ACC112 (cell line): ENCODE data around the gene LIAS.
A peak's percentile ranks its signal among the peaks of the same experiment; 100 is the strongest.

ENCODE experiments used
- H2AFZ ChIP-seq: fragments of 200-600 bp; sonication (generic); one replicate; pipeline ENCODE4 v1.6.0; 2017; ENCODE audit warnings: antibody characterized with exemption, low read length; ENCODE audit not compliant: unreplicated experiment
- H3K27ac ChIP-seq: fragments of 200-600 bp; sonication (generic); 2 replicates; pipeline ENCODE4 v1.5.1; 2014; ENCODE audit warnings: low read depth, mild to moderate bottlenecking, antibody characterized with exemption, low read length, moderate library complexity
- H3K27me3 ChIP-seq: fragments of 200-600 bp; sonication (generic); 2 replicates; pipeline ENCODE4 v1.6.1; 2014; ENCODE audit warnings: mild to moderate bottlenecking, antibody characterized with exemption, low read length, moderate library complexity, mixed read lengths; ENCODE audit not compliant: insufficient read depth
- H3K36me3 ChIP-seq: fragments of 200-600 bp; sonication (generic); 2 replicates; pipeline ENCODE4 v1.6.1; 2016; ENCODE audit warnings: mild to moderate bottlenecking, antibody characterized with exemption, low read length, moderate library complexity, mixed read lengths; ENCODE audit not compliant: insufficient read depth
- H3K4me1 ChIP-seq: fragments of 200-600 bp; sonication (generic); one replicate; pipeline ENCODE4 v1.6.1; 2016; ENCODE audit warnings: low read length, mixed read lengths; ENCODE audit not compliant: insufficient read depth, unreplicated experiment, control insufficient read depth
- H3K4me3 ChIP-seq: fragments of 200-600 bp; sonication (generic); 2 replicates; pipeline ENCODE4 v1.5.1; 2014; ENCODE audit warnings: mild to moderate bottlenecking, low read depth, low read length
- H3K79me2 ChIP-seq: fragments of 200-600 bp; sonication (generic); one replicate; pipeline ENCODE4 v1.6.0; 2016; ENCODE audit warnings: low read length; ENCODE audit not compliant: control insufficient read depth, unreplicated experiment, insufficient read depth

The LIAS gene

DNA sequence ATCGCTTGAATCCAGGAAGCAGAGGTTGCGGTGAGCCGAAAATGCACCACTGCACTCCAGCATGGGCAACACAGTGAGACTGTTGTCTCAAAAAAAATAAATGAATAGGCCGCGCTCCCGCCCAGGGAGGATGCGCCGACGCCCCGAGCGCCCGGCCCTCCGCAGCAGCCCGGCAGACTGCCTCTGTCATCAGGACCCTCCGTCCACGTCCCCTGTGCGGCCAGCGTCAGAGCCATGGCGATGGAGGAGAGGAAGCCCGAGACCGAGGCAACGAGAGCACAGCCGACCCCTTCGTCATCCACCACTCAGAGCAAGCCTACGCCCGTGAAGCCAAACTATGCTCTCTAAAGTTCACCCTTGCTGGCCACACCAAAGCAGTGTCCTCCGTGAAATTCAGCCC, 21.4 kb downstream of the LIAS start:
- no peaks in the 10 kb centered on the region for H3K36me3 ChIP-seq
- H3K4me3 ChIP-seq = no peak overlapping the region
- H2AFZ ChIP-seq = no peak overlapping the region
- H3K27me3 ChIP-seq = no peaks in the 10 kb centered on the region
- no peak overlapping the region for H3K27ac ChIP-seq
- H3K79me2 ChIP-seq = no peaks in the 10 kb centered on the region
- no peaks in the 10 kb centered on the region for H3K4me1 ChIP-seq

DNA sequence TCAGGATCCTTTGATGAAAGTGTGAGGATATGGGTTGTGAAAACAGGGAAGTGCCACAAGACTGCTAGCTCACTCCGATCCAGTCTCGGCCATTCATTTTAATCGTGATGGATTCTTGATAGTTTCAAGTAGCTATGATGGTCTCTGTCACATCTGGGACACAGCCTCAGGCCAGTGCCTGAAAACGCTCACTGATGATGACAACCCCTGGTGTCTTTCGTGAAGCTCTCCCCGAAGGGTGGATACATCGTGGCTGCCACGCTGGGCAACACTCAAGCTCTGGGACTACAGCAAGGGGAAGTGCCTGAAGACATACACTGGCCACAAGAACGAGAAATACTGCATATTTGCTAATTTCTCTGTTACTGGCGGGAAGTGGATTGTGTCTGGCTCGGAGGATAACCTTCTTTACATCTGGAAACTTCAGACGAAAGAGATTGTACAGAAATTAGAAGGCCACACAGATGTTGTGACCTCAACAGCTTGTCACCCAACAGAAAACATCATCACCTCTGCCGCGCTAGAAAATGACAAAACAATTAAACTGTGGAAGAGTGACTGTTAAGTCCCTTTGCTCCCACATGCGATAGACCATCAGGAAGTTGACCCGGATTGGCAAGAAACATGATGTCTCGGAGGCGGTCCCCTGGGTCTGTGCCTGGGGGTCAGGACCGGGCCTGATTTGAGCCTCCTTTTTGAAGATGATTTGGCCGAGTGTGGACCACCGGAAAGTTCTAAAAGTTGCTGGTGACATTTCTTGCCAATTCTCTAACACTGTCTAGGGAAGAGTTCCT, 22.2 kb downstream of the LIAS start:
- Histone ChIP-seq H3K79me2 (no peaks in the 10 kb centered on the region), H3K27ac (no peak overlapping the region), H3K27me3 (no peaks in the 10 kb centered on the region), H3K36me3 (no peaks in the 10 kb centered on the region), H2AFZ (no peak overlapping the region), H3K4me3 (no peak overlapping the region), H3K4me1 (no peaks in the 10 kb centered on the region)

DNA sequence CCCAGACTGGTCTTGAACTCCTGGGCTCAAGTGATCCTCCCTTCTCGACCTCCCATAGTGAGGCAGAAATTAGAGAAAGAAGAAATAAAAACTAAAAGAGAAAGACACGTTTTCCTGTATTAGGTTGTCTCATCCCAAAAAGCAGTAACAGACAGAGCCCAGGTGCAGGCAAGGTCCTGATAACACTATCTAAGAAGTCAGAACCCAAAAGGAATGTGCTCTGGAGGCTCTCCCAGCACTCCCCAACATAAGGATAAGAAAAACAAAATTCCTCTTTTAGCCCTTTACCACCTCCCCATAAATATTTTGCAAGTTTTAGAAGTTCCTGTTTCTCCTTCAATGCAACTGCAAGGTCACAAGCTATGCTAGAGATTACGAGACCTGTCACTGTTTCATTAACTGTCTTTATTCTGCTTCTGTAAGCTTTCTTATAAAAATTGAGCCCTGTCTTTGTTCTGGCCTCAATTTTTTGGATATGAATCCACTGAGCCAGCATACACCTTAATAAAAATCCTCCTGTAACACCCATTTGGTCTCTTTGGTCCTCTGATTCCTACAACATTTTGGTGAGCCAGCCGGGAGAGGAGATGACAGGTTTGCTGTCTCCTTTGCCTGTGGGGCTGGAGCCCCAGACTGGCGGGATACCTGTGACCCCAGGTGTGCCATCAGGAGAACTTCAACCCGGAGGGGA, 25.9 kb downstream of the LIAS start:
- no peaks in the 10 kb centered on the region for H3K79me2 ChIP-seq

DNA sequence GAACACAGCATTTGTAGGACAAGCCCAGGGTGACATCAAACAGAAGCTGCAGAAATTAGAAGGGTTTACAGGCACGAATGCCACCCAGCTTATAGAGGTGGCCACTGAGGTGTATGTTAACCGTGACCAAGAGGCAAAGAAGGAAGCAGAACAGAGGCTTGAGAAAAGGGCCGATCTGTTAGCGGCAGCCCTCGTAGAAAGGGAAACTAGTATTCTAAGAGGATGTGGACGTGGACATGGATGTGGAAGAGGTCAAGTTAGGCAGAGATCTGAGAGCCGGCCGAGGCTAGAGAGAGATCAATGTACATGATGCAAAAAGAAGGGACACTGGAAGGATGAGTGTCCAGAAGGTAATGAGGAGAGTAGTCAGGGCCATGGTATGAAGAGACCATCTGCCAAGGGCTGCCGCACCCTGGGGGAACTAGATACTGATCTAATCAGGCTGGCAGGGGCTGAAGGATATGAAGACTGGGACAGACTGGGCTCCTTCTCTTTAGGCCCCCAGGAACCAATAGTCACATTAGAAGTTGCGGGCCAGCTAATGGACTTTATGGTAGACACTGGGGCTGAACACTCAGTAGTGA, 27.5 kb downstream of the LIAS start:
- no peaks in the 10 kb centered on the region for H3K27me3 ChIP-seq
- no peak overlapping the region for H2AFZ ChIP-seq
- no peaks in the 10 kb centered on the region for H3K4me1 ChIP-seq
- no peaks in the 10 kb centered on the region for H3K79me2 ChIP-seq
- H3K4me3 ChIP-seq = no peak overlapping the region
- H3K36me3 ChIP-seq = no peaks in the 10 kb centered on the region
- H3K27ac ChIP-seq = no peak overlapping the region

More for the DNA sequence above, 25.9 kb downstream of the LIAS start:
- H2AFZ ChIP-seq = no peak overlapping the region
- H3K36me3 ChIP-seq = no peaks in the 10 kb centered on the region
- no peaks in the 10 kb centered on the region for H3K4me1 ChIP-seq
- H3K27ac ChIP-seq = no peak overlapping the region
- H3K27me3 ChIP-seq = no peaks in the 10 kb centered on the region
- H3K4me3 ChIP-seq = no peak overlapping the region

DNA sequence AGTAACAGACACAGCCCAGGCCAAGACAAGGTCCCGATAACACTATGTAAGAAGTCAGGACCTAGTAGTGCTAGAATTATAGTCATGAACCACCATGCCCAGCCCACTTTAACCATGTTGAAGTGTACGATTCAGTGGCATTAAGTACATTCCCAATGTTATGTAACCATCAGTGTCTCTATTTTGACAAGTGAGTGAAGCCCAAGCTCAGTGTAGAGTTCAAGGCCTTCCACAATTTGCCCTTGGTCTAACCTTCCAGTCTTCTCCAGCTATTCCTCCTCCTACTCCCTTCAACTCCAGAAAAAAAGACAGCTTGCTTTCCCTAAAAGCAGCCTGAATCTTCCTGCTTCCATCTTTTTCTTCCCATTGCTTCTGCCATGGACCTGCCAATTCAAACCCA, 31.5 kb downstream of the LIAS start:
- no peak overlapping the region for H3K27ac ChIP-seq
- no peak overlapping the region for H2AFZ ChIP-seq
- no peaks in the 10 kb centered on the region for H3K79me2 ChIP-seq
- peaks cover under 1% of the 10 kb centered on the region for H3K4me1 ChIP-seq
- no peak overlapping the region for H3K4me3 ChIP-seq
- H3K36me3 ChIP-seq = no peaks in the 10 kb centered on the region
- no peaks in the 10 kb centered on the region for H3K27me3 ChIP-seq

DNA sequence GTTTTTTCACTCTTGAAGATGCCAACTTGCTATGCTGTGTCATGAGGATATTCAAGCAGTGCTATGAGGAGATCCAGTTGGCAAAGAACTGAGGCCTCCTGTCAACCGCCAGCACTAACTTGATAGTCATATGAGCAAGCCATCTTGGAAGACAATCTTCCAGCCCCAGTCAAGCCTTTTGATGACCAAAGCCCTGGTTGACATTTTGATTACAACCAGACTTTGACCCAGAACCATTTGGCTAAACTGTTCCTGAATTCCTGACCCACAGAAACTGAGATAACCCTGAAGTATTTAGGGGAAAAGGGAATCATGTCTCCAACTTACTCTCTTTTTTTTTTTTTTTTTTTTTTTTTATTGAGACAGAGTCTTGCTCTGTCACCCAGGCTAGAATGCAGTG, 35.5 kb downstream of the LIAS start:
- Histone ChIP-seq H3K4me3 (no peak overlapping the region), H3K4me1 (peaks cover 8% of the 10 kb centered on the region), H3K79me2 (no peaks in the 10 kb centered on the region), H3K27ac (no peak overlapping the region), H3K36me3 (peaks cover 13% of the 10 kb centered on the region), H2AFZ (no peak overlapping the region), H3K27me3 (no peaks in the 10 kb centered on the region)

DNA sequence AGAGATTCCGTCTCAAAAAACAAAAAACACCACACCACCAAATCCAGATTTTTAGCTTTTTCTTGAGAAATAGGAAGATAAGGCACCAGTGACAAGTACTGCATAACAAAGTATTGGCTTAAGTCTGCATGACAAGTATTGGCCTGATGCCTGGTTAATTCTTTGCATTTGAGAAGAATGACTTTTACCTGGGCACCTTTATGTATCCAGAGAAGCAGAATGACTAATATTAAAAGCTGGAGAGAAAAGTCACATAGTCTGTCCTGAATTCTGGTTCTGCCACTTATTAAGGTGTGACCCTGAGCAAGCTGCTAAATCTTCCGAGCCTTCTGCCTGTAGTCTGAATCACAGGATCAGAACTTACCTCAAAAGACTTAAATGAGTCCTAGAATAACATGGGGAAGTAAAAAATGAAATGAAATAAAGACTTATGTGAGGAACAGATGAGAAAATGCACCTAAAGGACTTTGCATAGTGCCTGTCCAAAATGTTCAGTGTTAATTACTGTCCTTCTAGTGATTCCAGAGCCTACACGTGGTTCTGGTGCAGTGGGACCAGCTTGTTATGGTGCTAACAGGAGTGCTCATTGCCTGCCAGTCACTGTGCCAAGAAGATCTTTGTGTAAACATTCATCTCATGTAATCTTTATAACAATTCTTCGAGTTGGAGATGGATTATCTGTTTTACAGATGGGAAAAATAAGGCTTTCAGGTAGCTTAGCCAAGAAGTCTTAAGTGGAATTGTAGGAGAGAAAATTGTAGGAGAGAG, 36.8 kb downstream of the LIAS start:
- no peaks in the 10 kb centered on the region for H3K27me3 ChIP-seq

DNA sequence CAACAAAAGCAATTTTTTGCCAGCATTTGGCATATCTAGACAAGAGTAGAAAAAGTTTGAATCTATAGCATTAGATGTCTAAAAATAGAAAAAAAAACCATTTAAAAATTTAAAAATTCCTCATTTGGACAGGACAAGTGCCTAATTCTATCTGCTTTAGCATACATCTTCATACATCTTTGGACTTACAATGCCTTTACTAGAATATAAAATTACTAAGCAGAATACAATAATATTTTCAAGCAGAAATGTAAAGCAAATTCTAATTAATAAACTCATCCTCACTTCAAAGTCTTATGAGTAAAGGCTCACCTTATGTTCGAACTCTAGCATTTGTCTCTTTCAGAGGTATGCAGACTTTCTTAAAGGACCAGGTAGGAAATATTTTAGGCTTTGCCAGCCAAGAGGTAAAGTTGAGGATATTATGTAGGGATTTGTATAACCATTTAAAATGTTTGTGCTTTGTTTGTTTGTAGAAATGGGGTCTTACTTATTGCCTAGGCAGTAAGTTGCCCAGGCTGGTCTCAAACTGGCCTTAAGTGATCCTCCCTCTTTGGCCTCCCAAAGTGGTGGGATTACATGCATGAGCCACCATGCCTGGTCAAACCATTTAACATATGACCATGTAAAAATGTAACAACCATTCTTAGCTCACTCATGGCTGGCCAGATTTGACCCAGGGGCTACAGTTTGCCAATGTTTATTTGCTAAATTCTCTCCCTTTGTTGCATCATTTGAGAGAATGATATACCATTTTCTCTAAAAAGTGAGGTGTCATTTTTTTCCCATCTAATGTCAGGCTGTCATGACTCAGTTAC, 39.3 kb downstream of the LIAS start:
- Histone ChIP-seq H3K27ac (peak overlapping the region; percentile 1; the same call in 1 of the 2 replicates), H3K36me3 (peaks cover 21% of the 10 kb centered on the region), H3K4me3 (no peak overlapping the region), H3K4me1 (peaks cover 24% of the 10 kb centered on the region), H3K79me2 (peaks cover 3% of the 10 kb centered on the region), H2AFZ (no peak overlapping the region), H3K27me3 (no peaks in the 10 kb centered on the region)

More for the DNA sequence above, 36.8 kb downstream of the LIAS start:
- Histone ChIP-seq H3K36me3 (peaks cover 16% of the 10 kb centered on the region), H3K4me1 (peaks cover 8% of the 10 kb centered on the region), H3K27ac (peak overlapping the region; percentile 7; the same call in 1 of the 2 replicates), H3K79me2 (no peaks in the 10 kb centered on the region), H3K4me3 (no peak overlapping the region), H2AFZ (no peak overlapping the region)

DNA sequence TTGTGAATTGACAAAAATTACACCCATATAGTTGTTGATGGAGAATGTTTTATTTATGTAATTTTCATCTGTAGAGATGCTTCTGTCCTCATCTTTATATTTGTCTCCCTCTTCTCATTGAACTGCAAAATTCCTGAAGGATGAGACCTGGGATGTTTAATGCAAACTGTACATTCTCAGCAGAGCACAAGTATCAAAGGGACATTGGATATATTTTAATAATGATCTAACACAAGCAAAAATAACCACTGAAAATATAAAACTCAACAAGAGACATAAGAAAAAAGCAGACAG, 39.8 kb downstream of the LIAS start:
- H3K27me3 ChIP-seq = no peaks in the 10 kb centered on the region
- H3K79me2 ChIP-seq = peaks cover 3% of the 10 kb centered on the region
- peak overlapping the region; percentile 1; the same call in 1 of the 2 replicates for H3K27ac ChIP-seq
- no peak overlapping the region for H3K4me3 ChIP-seq
- H3K36me3 ChIP-seq = peaks cover 27% of the 10 kb centered on the region
- H3K4me1 ChIP-seq = peaks cover 30% of the 10 kb centered on the region
- no peak overlapping the region for H2AFZ ChIP-seq
